GM20000 (cell line): Measurements from ENCODE around the gene GCH1.
A peak's percentile ranks its signal among the peaks of the same experiment; 100 is the strongest.

ENCODE experiments used
- DNase-seq: peaks from one replicate; pipeline ENCODE4 v3.0.0; 2012; ENCODE audit warnings: low spot score
- TF ChIP-seq, protein P1 (sequence below): IDR thresholded peaks from 2 replicates; pipeline ENCODE4 v1.5.1; 2012; ENCODE audit warnings: mild to moderate bottlenecking, control low read depth; ENCODE audit errors: extremely low read depth, missing control alignments

GCH1 gene, protein sequence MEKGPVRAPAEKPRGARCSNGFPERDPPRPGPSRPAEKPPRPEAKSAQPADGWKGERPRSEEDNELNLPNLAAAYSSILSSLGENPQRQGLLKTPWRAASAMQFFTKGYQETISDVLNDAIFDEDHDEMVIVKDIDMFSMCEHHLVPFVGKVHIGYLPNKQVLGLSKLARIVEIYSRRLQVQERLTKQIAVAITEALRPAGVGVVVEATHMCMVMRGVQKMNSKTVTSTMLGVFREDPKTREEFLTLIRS

DNA sequence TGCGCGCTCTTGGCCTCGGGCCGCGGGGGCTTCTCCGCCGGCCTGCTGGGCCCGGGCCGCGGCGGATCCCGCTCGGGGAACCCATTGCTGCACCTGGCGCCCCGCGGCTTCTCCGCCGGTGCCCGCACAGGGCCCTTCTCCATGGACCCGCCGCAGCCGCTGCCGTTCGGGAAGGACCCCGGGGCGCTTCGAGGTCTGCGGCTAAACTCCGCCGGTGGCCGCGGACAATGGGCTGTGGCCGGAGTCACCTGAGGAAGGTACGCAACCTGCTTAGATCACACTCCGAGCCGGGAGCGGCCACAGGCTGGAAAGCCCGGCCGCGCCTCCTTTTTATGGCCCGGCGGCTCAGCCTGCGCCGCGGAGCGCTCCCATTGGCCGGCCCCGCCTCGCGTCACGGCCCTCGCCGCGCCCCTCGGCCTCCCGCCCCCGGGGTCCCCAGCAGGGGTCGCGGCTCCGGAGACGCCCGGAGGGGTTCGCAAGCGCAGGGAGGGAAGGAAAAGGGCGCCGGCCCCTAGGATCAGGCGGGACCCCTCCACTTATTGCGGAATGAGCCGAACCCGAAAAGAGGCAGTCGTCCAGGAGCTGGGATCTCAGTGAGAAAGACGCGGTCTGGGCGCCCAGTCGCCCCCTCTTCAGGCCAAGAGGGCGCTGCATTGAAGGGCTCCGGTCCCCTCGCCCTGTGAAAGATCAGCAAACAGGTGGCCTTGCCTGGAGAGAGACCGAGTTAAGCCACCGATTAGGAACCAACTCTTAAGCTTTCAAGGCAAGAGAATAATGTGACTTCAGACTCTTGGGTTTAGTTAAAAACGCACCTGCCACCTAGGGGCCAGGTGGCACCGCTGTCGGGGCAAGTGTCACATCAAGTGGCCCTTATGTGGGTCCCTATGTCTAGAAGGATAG, at the start of gene GCH1:
Gene GCH1, minus strand, starts transcription at position 306 of the 900 bp plus-strand sequence. Its CDS starts 163 bp downstream, at position 143.
- TF ChIP-seq, protein P1, sequence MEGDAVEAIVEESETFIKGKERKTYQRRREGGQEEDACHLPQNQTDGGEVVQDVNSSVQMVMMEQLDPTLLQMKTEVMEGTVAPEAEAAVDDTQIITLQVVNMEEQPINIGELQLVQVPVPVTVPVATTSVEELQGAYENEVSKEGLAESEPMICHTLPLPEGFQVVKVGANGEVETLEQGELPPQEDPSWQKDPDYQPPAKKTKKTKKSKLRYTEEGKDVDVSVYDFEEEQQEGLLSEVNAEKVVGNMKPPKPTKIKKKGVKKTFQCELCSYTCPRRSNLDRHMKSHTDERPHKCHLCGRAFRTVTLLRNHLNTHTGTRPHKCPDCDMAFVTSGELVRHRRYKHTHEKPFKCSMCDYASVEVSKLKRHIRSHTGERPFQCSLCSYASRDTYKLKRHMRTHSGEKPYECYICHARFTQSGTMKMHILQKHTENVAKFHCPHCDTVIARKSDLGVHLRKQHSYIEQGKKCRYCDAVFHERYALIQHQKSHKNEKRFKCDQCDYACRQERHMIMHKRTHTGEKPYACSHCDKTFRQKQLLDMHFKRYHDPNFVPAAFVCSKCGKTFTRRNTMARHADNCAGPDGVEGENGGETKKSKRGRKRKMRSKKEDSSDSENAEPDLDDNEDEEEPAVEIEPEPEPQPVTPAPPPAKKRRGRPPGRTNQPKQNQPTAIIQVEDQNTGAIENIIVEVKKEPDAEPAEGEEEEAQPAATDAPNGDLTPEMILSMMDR = peak; percentile 55
- DNase-seq = peak; percentile 91

DNA sequence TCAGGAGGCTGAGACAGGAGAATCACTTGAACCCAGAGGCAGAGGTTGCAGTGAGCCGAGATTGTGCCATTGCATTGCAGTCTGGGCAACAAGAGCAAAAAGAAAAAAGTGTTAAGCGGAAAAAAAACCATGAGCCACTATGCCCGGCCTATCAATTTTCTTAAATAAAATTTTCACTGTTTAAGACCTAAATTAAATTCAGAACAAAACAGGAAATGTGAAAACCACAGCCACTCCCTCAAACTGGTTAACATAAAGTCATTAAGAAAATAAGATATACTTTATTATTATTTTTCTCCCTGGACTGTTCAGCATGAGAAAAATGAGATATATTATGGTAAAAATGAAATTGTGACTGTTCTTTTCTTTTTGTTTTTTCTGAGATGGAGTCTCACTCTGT, 44.6 kb upstream of the GCH1 start:
- DNase-seq = no peak
- TF ChIP-seq, protein P1 = no peak

DNA sequence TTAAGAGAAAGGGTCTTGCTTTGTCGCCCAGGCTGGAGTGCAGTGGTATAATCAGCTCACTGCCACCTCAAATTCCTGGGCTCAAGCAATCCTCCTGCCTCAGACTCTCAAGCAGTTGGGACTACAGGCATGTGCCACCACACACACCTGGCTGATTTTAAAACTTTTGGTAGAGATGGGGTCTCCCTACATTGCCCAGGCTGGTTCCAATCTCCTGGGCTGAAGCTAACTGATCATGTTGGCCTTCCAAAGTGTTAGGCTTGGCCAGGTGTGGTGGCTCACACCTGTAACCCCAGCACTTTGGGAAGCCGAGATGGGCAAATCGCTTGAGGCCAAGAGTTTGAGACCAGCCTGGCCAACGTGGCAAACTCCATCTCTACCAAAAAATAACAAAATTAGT, 43.9 kb upstream of the GCH1 start:
- no peak for DNase-seq
- TF ChIP-seq, protein P1 = no peak

DNA sequence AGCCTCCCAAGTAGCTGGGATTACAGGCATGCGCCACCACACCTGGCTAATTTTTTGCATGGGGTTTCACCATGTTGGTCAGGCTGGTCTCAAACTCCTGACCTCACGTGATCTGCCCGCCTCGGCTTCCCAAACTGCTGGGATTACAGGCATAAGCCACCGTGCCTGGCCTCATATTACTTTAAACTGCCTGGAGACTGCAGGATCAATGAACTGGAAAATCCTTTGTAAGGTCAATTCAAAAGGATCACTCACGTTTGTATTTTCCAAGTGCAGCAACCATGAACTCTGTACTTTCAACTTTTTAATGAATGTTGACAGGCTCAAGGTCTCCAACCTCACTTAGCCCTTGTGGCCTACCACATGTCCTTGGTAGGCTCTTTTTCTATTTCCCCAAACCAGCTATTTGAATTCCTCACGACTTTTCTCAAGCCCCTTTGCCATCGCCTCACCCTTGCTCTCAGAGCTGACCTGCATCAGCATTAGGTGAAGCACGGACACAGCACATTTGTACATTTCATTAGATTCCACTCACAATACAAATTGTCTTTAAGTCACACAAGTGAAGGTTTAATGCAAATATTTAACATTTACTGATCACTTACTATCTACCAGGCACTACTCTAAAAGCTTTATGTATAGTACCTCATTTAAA, 42.2 kb upstream of the GCH1 start:
- TF ChIP-seq, protein P1 = no peak
- no peak for DNase-seq

DNA sequence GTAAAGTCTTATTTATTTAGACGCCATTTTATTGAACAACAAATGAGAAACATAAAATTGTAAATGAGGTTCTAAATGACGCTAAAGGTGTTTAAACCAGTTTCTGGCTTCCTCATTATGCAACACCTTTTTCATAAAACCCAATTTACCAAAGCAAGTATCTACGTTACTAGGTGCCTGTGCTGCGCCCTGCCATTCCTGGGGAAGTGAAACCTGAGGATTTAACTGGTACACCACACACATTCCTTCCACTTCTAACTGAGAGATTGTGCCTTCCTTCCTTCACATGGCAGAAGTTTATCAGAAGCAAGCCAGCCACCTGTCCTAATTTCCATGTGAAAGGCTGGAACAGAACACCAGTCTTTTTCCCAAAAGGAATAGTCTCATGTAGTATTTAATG, 40.3 kb upstream of the GCH1 start:
- no peak for DNase-seq
- TF ChIP-seq, protein P1 = no peak

DNA sequence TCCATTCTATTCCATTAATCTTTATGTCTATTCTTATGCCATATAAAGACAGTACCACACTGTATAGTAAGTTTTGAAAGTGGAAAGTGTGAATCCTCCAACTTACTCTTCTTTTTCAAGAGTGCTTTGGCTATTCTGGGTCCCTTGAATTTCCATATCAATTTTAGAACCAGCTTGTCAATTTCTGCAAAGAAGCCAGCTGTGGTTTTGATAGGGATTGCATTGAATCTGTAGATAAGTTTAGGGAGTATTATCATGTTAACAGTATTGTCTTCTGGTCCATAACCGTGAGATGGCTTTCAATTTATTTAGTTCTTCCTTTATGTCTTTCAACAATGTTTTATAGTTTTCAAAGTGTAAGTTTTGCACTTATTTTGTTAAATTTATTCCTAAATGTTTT, 34.2 kb upstream of the GCH1 start:
- DNase-seq = no peak
- TF ChIP-seq, protein P1 = no peak

DNA sequence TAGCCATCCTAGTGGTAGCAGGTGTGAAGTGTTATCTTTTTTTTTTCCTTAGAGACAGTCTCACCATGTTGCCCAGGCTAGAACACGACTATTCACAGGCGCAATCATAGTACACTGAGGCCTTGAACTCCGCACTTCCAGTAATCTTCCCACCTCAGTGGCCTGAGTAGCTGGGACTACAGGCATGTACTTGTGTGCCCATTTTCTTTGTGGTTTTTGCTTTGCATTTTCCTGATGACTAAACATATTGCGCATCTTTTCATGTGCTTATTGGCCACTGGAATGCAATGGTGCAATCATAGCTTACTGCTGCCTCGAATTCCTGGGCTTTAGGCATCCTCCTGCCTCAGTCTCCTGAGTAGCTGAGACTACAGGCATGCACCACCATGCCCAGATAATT, 33.3 kb upstream of the GCH1 start:
- no peak for DNase-seq
- TF ChIP-seq, protein P1 = no peak
